HepG2 (cell line): ENCODE data around the gene YWHAE. TPM values are rescaled to one million over a fixed set of nuclear protein-coding genes. Genes with fewer than 3 reads are reported as not detected.

Experiments used
- ATAC-seq: fragments of 200-7000 bp; cut with Tn5 transposase; 3 replicates; pipeline ENCODE4 v1.9.1; 2020; ENCODE audit warnings: mild to moderate bottlenecking, moderate library complexity
- BruUV-seq: library from RNA; stranded (reverse); fragments of 400-500 nt; replicated peaks from 2 replicates; lab custom pipeline; 2021; lab: Mats Ljungman, UMichigan
- CTCF ChIA-PET: fragments of 300-600 bp; formaldehyde crosslinking; extraction: SDS; loops from one replicate; lab custom pipeline; 2021; ENCODE audit warnings: low total read pairs, inconsistent platforms, low intra/inter-chr PET ratio; lab: Yijun Ruan, JAX
- POLR2A ChIA-PET: fragments of 350-600 bp; sonication (Branson Sonifier 250); formaldehyde crosslinking; loops from one replicate; lab custom pipeline; 2020; ENCODE audit warnings: antibody characterized with exemption, inconsistent platforms; lab: Yijun Ruan, JAX
- DNase-seq: peaks from one replicate; pipeline ENCODE4 v3.0.0-alpha.2; 2015; ENCODE audit warnings: low spot score
- FAIRE-seq: peaks from 3 replicates; lab custom pipeline; 2011; peaks lifted over from hg19 to GRCh38; lab: Jason Lieb, UNC
- H2AFZ ChIP-seq: one replicate; pipeline ENCODE4 v1.6.1; 2011; ENCODE audit warnings: low read length, inconsistent platforms
- H3K27ac ChIP-seq: fragments of 300-600 bp; 3 replicates; pipeline ENCODE4 v1.8.0; 2011; ENCODE audit warnings: mixed run types, mild to moderate bottlenecking, mixed read lengths, low read length, inconsistent platforms; ENCODE audit not compliant: insufficient read depth; ENCODE audit errors: extremely low read length
- H3K27me3 ChIP-seq, 2 experiments: fragments of 200-600 bp in 1 of 2; 2 replicates in 1 of 2; 3 replicates in 1 of 2; pipeline versions ENCODE4 v1.6.0 to v1.8.0; 2011; ENCODE audit warnings: low read length in 2 of 2, mild to moderate bottlenecking in 2 of 2, moderate library complexity in 2 of 2, inconsistent platforms in 1 of 2; ENCODE audit not compliant: insufficient read depth in 2 of 2, control insufficient read depth in 1 of 2
- H3K36me3 ChIP-seq, 2 experiments: fragments of 200-600 bp in 1 of 2; replicated peaks in 1 of 2; 2 replicates in 1 of 2; 3 replicates in 1 of 2; pipeline versions ENCODE4 v1.5.1 to v1.8.0; 2011; ENCODE audit warnings: low read length in 2 of 2, inconsistent platforms in 1 of 2; ENCODE audit not compliant: insufficient read depth in 2 of 2, control insufficient read depth in 1 of 2
- H3K4me1 ChIP-seq: 2 replicates; pipeline ENCODE4 v1.5.1; 2012; ENCODE audit warnings: low read length, inconsistent platforms; ENCODE audit not compliant: insufficient read depth
- H3K4me2 ChIP-seq: 2 replicates; pipeline ENCODE4 v1.6.0; 2011; ENCODE audit warnings: low read depth, low read length, inconsistent platforms
- H3K4me3 ChIP-seq, 3 experiments: fragments of 200-600 bp in 1 of 3; sonication (generic), shearing (Covaris generic) in 1 of 3; replicated peaks in 1 of 3; 2 replicates each; pipeline ENCODE4 v1.5.1; 2011 to 2016; ENCODE audit warnings: low read length in 3 of 3, inconsistent platforms in 2 of 3, low read depth in 2 of 3, mild to moderate bottlenecking in 2 of 3, control low read depth in 1 of 3, mixed read lengths in 1 of 3; ENCODE audit not compliant: insufficient read depth in 1 of 3
- H3K79me2 ChIP-seq: one replicate; pipeline ENCODE4 v1.6.1; 2011; ENCODE audit warnings: low read length, inconsistent platforms; ENCODE audit not compliant: insufficient read depth
- H3K9ac ChIP-seq: 2 replicates; pipeline ENCODE4 v1.6.0; 2011; ENCODE audit warnings: mild to moderate bottlenecking, low read depth, low read length, inconsistent platforms; ENCODE audit not compliant: insufficient read depth
- H3K9me3 ChIP-seq: 2 replicates; pipeline ENCODE4 v1.5.1; 2012; ENCODE audit warnings: mild to moderate bottlenecking, low read length
- H4K20me1 ChIP-seq: 2 replicates; pipeline ENCODE4 v1.6.0; 2011; ENCODE audit warnings: inconsistent platforms, mild to moderate bottlenecking, low read length, moderate library complexity; ENCODE audit not compliant: insufficient read depth
- BORCS8-MEF2B ChIP-seq: sonication (generic); formaldehyde crosslinking; IDR thresholded peaks from 2 replicates; pipeline ENCODE4 v1.8.0; 2022; ENCODE audit warnings: mild to moderate bottlenecking, missing genetic modification reagents
- DDIT3 ChIP-seq: sonication (generic); formaldehyde crosslinking; IDR thresholded peaks from 2 replicates; pipeline ENCODE4 v1.4.0; 2020; ENCODE audit warnings: mild to moderate bottlenecking, missing genetic modification reagents
- FOXJ3 ChIP-seq: sonication (generic); formaldehyde crosslinking; IDR thresholded peaks from 2 replicates; pipeline ENCODE4 v1.4.0; 2020; ENCODE audit warnings: missing genetic modification reagents, mild to moderate bottlenecking, borderline replicate concordance
- HMGXB4 ChIP-seq, 2 experiments: sonication (generic) in 1 of 2; formaldehyde crosslinking in 1 of 2; IDR thresholded peaks; 2 replicates each; pipeline versions ENCODE4 v1.4.0 to v1.6.1; 2018 to 2020; ENCODE audit warnings: missing genetic modification reagents in 2 of 2, borderline replicate concordance in 1 of 2, low read depth in 1 of 2, mild to moderate bottlenecking in 1 of 2, missing biosample characterization in 1 of 2
- SMAD9 ChIP-seq: sonication (generic); formaldehyde crosslinking; IDR thresholded peaks from 2 replicates; pipeline ENCODE4 v1.5.1; 2020; ENCODE audit warnings: mild to moderate bottlenecking, missing genetic modification reagents
- SNRNP70 ChIP-seq: fragments of 200-400 bp; formaldehyde crosslinking; IDR thresholded peaks from 2 replicates; pipeline ENCODE4 v1.6.1; 2017; ENCODE audit warnings: mild to moderate bottlenecking, low read depth, low read length, moderate library complexity
- SRSF4 ChIP-seq: fragments of 200-400 bp; formaldehyde crosslinking; IDR thresholded peaks from one replicate; pipeline ENCODE4 v1.6.1; 2018; ENCODE audit warnings: mild to moderate bottlenecking, low read depth, low read length, moderate library complexity; ENCODE audit not compliant: poor library complexity, severe bottlenecking
- XBP1 ChIP-seq: sonication (generic); formaldehyde crosslinking; IDR thresholded peaks from 2 replicates; pipeline ENCODE4 v1.5.0; 2020; ENCODE audit warnings: missing genetic modification reagents
- ZNF260 ChIP-seq: sonication (generic); formaldehyde crosslinking; IDR thresholded peaks from 2 replicates; pipeline ENCODE4 v1.4.0; 2020; ENCODE audit warnings: missing genetic modification reagents, low read depth, mild to moderate bottlenecking, borderline replicate concordance
- ZNF510 ChIP-seq: sonication (generic); formaldehyde crosslinking; IDR thresholded peaks from 2 replicates; pipeline ENCODE4 v1.4.0; 2020; ENCODE audit warnings: low read depth, mild to moderate bottlenecking, missing genetic modification reagents
- ZNF720 ChIP-seq: sonication (generic); formaldehyde crosslinking; IDR thresholded peaks from 2 replicates; pipeline ENCODE4 v1.4.0; 2020; ENCODE audit warnings: missing genetic modification reagents
- ZNF737 ChIP-seq: sonication (generic); formaldehyde crosslinking; IDR thresholded peaks from 2 replicates; pipeline ENCODE4 v1.5.0; 2020; ENCODE audit warnings: missing genetic modification reagents, mild to moderate bottlenecking, borderline replicate concordance
- WGBS: methylation state at CpG from one replicate; pipeline ENCODE4 v1.1.6; 2017; ENCODE audit warnings: low lambda C conversion rate; 5-methylcytosine and 5-hydroxymethylcytosine counted together
- in situ Hi-C: cut with HindIII; loops from 2 replicates; pipeline ENCODE4 v1.10.0; 2017; ENCODE audit warnings: low pct_unique_long_range_greater_than_20kb; ENCODE audit not compliant: extremely low pct_ligation_motif_present
- intact Hi-C: fragments of 100-400 bp; cut with micrococcal nuclease; formaldehyde crosslinking; loops from one replicate; pipeline ENCODE4 v1.10.0; 2022; ENCODE audit not compliant: unreplicated experiment
- polyA plus RNA-seq, 8 experiments: library from polyadenylated mRNA; depleted of rRNA in 3 of 8; stranded (reverse) in 7 of 8; unstranded in 1 of 8; fragments of >200 nt; fragmentation: Illumina TruSeq in 4 of 8; extraction: Trizol in 4 of 8; gene quantifications; 2 replicates each; pipeline versions ENCODE4 v1.2.1 to v1.2.3, GENCODE V29; 2011 to 2016; ENCODE audit warnings: low read depth in 4 of 8, missing spikeins in 1 of 8, mixed read lengths in 1 of 8; ENCODE audit not compliant: insufficient read depth in 1 of 8
- total RNA-seq, 5 experiments: library from RNA; depleted of rRNA; stranded (reverse); fragments of >200 nt; fragmentation: Illumina TruSeq; extraction: Trizol; gene quantifications; 2 replicates each; pipeline ENCODE4 v1.2.3, GENCODE V29; 2016; ENCODE audit warnings: low read depth in 1 of 5

YWHAE gene
- total and polyA plus RNA-seq, 2 of the 13 experiments (the other 11 are each of a cell fraction or from before 2014, with no cell fraction given) = 256 to 335 TPM

- H3K36me3 ChIP-seq = peaks cover 0 to 7% of the 10 kb centered on the region in 2 experiments; a peak in 2 of 5 replicates
- peaks cover 56% of the 10 kb centered on the region for H3K4me1 ChIP-seq
- in situ Hi-C loops = no loop called here
- no peak overlapping the region for H3K27ac ChIP-seq
- H3K9ac ChIP-seq = no peak overlapping the region
- H3K27me3 ChIP-seq = no peaks in the 10 kb centered on the region
- ATAC-seq = peak; percentile 18; the same call in 1 of the 3 replicates
- ChIA-PET POLR2A (interaction anchor here (0.7 kb wide), 1 partner anchor 610 kb away, joined by 4 read pairs; no protein-coding TSS in a partner anchor), CTCF (no interaction called here)
- 33% methylated on average over 1 of the region's 1 CpG for WGBS
- H2AFZ ChIP-seq = no peak overlapping the region
- intact Hi-C loops = no loop called here
- no peak overlapping the region for H3K4me2 ChIP-seq
- FAIRE-seq = no peak
- no TSS peak for BruUV-seq
- H3K9me3 ChIP-seq = no peaks in the 10 kb centered on the region
- H3K79me2 ChIP-seq = peaks cover 96% of the 10 kb centered on the region
- H3K4me3 ChIP-seq = no peak overlapping the region
- DNase-seq = no peak
- TF ChIP-seq ZNF720 = no peak
- TF ChIP-seq SNRNP70 = no peak
- TF ChIP-seq ZNF260 = no peak
- TF ChIP-seq DDIT3 = no peak
- TF ChIP-seq ZNF510 (CRISPR knock-in tag) = no peak
- no peak for TF ChIP-seq FOXJ3 (CRISPR knock-in tag)
- TF ChIP-seq BORCS8-MEF2B (CRISPR knock-in tag) = no peak
- TF ChIP-seq, all 625 proteins: peak for 0
- H4K20me1 ChIP-seq = peaks cover 97% of the 10 kb centered on the region
Measured at GRCh38 chr17:1384905-1385435, 15.1 kb downstream of the YWHAE start.

- no TSS peak for BruUV-seq
- ATAC-seq (no peak), DNase-seq (no peak), FAIRE-seq (no peak)
- Histone ChIP-seq H4K20me1 (peaks cover 98% of the 10 kb centered on the region), H3K4me1 (peaks cover 54% of the 10 kb centered on the region), H3K9me3 (no peaks in the 10 kb centered on the region), H3K36me3 (peaks cover 4 to 35% of the 10 kb centered on the region in 2 experiments), H3K9ac (no peak overlapping the region), H3K27me3 (no peaks in the 10 kb centered on the region), H2AFZ (no peak overlapping the region), H3K4me2 (no peak overlapping the region), H3K79me2 (peaks cover 97% of the 10 kb centered on the region), H3K27ac (no peak overlapping the region), H3K4me3 (no peak overlapping the region)
- intact Hi-C loops (no loop called here), in situ Hi-C loops (no loop called here)
- ChIA-PET POLR2A (interaction anchor here (1.4 kb wide), 1 partner anchor 11 kb away, joined by 6 read pairs; no protein-coding TSS in a partner anchor), CTCF (no interaction called here)
- WGBS = 89% methylated on average over 10 of the region's 10 CpGs
- TF ChIP-seq ZNF737 (CRISPR knock-in tag) (no peak), SRSF4 (no peak), SMAD9 (CRISPR knock-in tag) (no peak), XBP1 (CRISPR knock-in tag) (no peak), HMGXB4 (CRISPR knock-in tag; IDR thresholded peaks at IDR 0.05; ENCODE audit: borderline replicate concordance in 1 of 2, low read depth in 1 of 2) (no peak)
Measured at GRCh38 chr17:1379930-1380313, 20.1 kb downstream of the YWHAE start.
